Retina (tissue), 1 donor: ENCODE data around the gene TSC22D1.

Experiments
- DNase-seq: peaks from one replicate; pipeline ENCODE4 v3.0.0-alpha.2; 2016

The TSC22D1 gene

GRCh38 chr13:44423824-44424223, 152.3 kb downstream of the TSC22D1 start:
- no peak for DNase-seq

GRCh38 chr13:44422755-44423643, 153.1 kb downstream of the TSC22D1 start:
- no peak for DNase-seq

GRCh38 chr13:44421853-44422525, 154.1 kb downstream of the TSC22D1 start:
- no peak for DNase-seq

GRCh38 chr13:44420376-44421220, 155.5 kb downstream of the TSC22D1 start:
- no peak for DNase-seq

- DNase-seq: no peak
Measured at GRCh38 chr13:44417876-44418275, 158.3 kb downstream of the TSC22D1 start.

GRCh38 chr13:44417446-44417845, 158.7 kb downstream of the TSC22D1 start:
- peak; percentile 47 for DNase-seq

- no peak for DNase-seq
Measured at GRCh38 chr13:44416744-44417143, 159.4 kb downstream of the TSC22D1 start.

GRCh38 chr13:44416301-44416700, 159.8 kb downstream of the TSC22D1 start:
- no peak for DNase-seq

- no peak for DNase-seq
Measured at GRCh38 chr13:44415815-44416214, 160.3 kb downstream of the TSC22D1 start.

- no peak for DNase-seq
Measured at GRCh38 chr13:44414716-44415115, 161.4 kb downstream of the TSC22D1 start.

GRCh38 chr13:44413095-44413494, 163.0 kb downstream of the TSC22D1 start:
- no peak for DNase-seq

GRCh38 chr13:44412346-44412935, 163.7 kb downstream of the TSC22D1 start:
- no peak for DNase-seq

GRCh38 chr13:44411841-44412240, 164.3 kb downstream of the TSC22D1 start:
- no peak for DNase-seq

- DNase-seq: no peak
Measured at GRCh38 chr13:44410328-44410859, 165.7 kb downstream of the TSC22D1 start.

- DNase-seq: no peak
Measured at GRCh38 chr13:44409595-44409994, 166.5 kb downstream of the TSC22D1 start.

- no peak for DNase-seq
Measured at GRCh38 chr13:44407891-44408290, 168.2 kb downstream of the TSC22D1 start.

GRCh38 chr13:44407379-44407778, 168.8 kb downstream of the TSC22D1 start:
- DNase-seq: no peak

GRCh38 chr13:44406617-44407016, 169.5 kb downstream of the TSC22D1 start:
- DNase-seq: no peak

- DNase-seq: peak; percentile 68
Measured at GRCh38 chr13:44404261-44405132, 171.6 kb downstream of the TSC22D1 start.

GRCh38 chr13:44403461-44404056, 172.6 kb downstream of the TSC22D1 start:
- peak; percentile 70 for DNase-seq

GRCh38 chr13:44402899-44403445, 173.2 kb downstream of the TSC22D1 start:
- DNase-seq: peak; percentile 44
